ENCODE results near the gene PPARD.

GRCh38 chr6:35453236-35453635, 110.9 kb downstream of the PPARD start:
- TF ChIP-seq POLR2A (IDR thresholded peaks at IDR 0.05) (no peak), CTCF (IDR thresholded peaks at IDR 0.05) (no peak)

All from uterus (tissue), 2 donors.